GM12875 (cell line): ENCODE results near the gene PDGFRA.

Experiments
- H3K4me3 ChIP-seq: one replicate; pipeline ENCODE4 v1.5.1; 2011; ENCODE audit warnings: low read depth, low read length, control low read depth
- TF ChIP-seq, protein P1 (sequence below): IDR thresholded peaks from 2 replicates; pipeline ENCODE4 v1.5.1; 2011; ENCODE audit warnings: low read depth, mild to moderate bottlenecking, control low read depth, inconsistent platforms, low read length, moderate library complexity, borderline replicate concordance; ENCODE audit not compliant: insufficient read depth

Gene PDGFRA

DNA sequence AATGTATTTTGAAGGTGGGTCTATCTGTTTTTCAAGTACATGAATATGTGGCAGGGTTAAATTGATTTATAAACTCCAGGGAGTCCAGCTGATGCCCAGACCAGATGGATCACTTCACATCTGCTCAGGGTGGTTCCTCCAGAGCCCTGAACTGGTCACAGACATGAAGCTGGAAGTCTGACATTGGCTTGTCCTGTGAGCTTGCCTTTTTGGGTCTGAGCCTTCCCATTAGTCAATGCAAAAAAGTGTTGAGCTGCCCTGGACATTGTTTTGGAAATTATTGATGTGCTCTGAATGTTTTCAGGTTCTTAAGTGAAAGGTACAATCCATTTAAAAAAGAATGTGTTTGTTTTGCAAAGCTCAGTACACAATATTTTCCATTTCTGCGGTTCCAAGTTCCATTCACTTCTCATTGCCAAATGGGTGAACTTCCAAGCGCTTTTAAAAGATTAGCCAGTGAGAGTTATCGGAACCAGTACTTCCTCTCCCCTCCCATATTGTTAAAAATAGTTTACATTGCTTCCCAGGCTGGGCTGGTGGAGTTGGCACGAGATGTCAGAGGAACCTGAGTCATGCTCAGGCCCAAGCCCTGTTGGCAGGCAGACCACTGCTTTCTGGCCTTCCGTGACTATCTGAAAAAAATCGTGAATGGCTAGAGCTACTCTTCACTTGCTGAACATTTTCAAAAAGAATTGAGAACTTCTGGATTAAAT lies 52.1 kb downstream of the PDGFRA start:
- no peak overlapping the region for H3K4me3 ChIP-seq
- TF ChIP-seq, protein P1, sequence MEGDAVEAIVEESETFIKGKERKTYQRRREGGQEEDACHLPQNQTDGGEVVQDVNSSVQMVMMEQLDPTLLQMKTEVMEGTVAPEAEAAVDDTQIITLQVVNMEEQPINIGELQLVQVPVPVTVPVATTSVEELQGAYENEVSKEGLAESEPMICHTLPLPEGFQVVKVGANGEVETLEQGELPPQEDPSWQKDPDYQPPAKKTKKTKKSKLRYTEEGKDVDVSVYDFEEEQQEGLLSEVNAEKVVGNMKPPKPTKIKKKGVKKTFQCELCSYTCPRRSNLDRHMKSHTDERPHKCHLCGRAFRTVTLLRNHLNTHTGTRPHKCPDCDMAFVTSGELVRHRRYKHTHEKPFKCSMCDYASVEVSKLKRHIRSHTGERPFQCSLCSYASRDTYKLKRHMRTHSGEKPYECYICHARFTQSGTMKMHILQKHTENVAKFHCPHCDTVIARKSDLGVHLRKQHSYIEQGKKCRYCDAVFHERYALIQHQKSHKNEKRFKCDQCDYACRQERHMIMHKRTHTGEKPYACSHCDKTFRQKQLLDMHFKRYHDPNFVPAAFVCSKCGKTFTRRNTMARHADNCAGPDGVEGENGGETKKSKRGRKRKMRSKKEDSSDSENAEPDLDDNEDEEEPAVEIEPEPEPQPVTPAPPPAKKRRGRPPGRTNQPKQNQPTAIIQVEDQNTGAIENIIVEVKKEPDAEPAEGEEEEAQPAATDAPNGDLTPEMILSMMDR = no peak

DNA sequence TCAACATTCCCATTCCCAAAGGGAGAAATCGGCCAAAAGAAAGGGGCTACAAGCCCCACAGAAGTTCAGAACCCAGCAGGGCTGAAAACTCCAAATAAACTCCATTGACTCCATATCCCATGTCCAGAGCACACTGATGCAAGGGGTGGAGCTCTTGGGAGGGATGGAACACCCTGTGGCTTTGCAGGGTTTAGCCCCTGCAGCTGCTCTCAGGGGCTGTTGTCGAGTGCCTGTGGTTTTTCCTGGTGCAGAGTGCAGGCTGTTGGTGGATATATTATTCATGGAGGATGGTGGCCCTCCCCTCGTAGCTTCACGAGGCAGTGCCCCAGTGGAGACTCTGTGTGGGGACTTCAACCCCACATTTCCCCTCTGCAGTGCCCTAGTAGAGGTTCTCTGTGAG lies 53.7 kb downstream of the PDGFRA start:
- TF ChIP-seq, protein P1 = no peak
- no peak overlapping the region for H3K4me3 ChIP-seq

DNA sequence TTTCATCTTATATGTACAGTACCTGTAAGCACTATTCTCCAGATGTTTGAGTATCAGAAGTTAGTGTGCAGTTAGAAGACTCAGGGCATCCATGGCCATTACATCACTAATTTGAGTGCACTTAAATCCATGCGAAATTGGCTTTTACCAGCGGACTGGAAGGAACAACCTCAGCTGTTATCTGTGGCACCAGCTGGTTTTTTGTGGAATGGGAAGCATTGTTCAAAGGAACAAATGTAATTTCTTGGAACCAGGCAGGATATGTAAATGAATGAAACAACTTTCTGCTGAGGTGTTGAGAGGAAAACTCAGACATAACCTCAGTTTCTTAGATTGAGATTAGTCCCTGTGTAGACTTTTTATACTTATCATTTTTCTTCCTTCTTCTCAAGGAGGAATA lies 60.2 kb downstream of the PDGFRA start:
- no peak overlapping the region for H3K4me3 ChIP-seq
- TF ChIP-seq, protein P1 = no peak

DNA sequence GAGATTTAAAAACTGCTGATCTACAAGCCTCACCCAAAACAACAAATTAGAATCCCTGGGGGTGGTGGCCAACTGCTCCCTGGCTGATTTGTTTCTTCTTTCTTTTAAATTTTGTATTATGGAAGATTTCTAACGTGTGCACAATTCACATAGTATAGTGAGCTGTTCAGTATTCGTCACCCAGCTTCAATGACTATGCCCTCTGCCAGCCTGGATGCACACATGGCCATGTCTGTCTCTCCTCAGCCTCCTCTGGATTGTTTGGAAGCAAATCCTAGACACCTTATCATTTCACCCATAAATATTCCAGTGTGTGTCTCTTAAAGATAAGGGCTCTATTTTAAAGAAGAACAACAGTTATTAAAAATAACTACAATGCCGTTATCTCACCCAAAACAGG lies 61.9 kb downstream of the PDGFRA start:
- H3K4me3 ChIP-seq = no peak overlapping the region
- TF ChIP-seq, protein P1 = no peak

DNA sequence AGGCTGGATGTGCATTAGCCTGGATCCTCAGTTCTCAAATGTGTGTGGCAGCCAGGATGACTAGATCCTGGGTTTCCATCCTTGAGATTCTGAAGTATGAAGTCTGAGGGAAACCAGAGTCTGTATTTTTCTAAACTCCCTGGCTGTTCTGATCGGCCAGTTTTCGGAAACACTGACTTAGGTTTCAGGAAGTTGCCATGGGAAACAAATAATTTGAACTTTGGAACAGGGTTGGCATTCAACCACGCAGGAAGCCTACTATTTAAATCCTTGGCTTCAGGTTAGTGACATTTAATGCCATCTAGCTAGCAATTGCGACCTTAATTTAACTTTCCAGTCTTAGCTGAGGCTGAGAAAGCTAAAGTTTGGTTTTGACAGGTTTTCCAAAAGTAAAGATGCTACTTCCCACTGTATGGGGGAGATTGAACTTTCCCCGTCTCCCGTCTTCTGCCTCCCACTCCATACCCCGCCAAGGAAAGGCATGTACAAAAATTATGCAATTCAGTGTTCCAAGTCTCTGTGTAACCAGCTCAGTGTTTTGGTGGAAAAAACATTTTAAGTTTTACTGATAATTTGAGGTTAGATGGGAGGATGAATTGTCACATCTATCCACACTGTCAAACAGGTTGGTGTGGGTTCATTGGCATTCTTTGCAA lies 67.6 kb downstream of the PDGFRA start:
- no peak overlapping the region for H3K4me3 ChIP-seq
- TF ChIP-seq, protein P1 = no peak

DNA sequence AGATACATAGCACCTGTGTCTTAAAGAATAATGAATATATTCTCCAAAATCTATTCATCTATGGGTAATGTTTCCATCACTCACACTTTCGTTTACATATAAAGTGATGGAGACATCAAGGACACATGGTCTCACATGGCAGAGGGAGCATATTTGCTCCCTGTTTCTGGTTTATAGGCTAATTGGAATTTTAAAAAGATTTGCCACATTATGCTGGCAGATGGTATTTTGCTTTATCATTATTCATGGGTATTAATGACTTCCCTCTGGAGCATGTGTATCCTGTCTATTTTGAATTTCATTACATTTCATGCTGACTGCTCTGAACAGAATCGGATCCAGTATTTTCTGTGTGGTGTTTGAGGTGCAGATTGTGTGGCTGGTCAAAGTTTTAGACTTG lies 79.0 kb downstream of the PDGFRA start:
- H3K4me3 ChIP-seq = no peak overlapping the region
- TF ChIP-seq, protein P1 = no peak
